Memory B cell (primary cell): ENCODE measurements around the gene RASSF8.

Experiments used
- ATAC-seq: fragments of 150-1000 bp; cut with Tn5 transposase; 2 replicates; pipeline ENCODE4 v1.10.0; 2021; ENCODE audit warnings: low read depth, mild to moderate bottlenecking, moderate library complexity
- DNase-seq, 2 donors: peaks; one replicate each; pipeline ENCODE4 v3.0.0; 2022; ENCODE audit warnings: low spot score in 2 of 2
- H3K27ac Mint-ChIP-seq: one replicate; pipeline ENCODE4 v1.8.0; 2022; ENCODE audit warnings: mild to moderate bottlenecking, moderate library complexity, mixed read lengths
- H3K27me3 Mint-ChIP-seq: one replicate; pipeline ENCODE4 v1.8.0; 2022; ENCODE audit warnings: mixed read lengths
- H3K36me3 Mint-ChIP-seq: one replicate; pipeline ENCODE4 v1.8.0; 2022; ENCODE audit warnings: mild to moderate bottlenecking, mixed read lengths
- H3K4me1 Mint-ChIP-seq: one replicate; pipeline ENCODE4 v1.8.0; 2022; ENCODE audit warnings: mixed read lengths
- H3K4me3 Mint-ChIP-seq: one replicate; pipeline ENCODE4 v1.8.0; 2022; ENCODE audit warnings: mild to moderate bottlenecking, moderate library complexity, mixed read lengths
- H3K9me3 Mint-ChIP-seq: one replicate; pipeline ENCODE4 v1.8.0; 2022; ENCODE audit warnings: mixed read lengths

RASSF8 gene

DNA sequence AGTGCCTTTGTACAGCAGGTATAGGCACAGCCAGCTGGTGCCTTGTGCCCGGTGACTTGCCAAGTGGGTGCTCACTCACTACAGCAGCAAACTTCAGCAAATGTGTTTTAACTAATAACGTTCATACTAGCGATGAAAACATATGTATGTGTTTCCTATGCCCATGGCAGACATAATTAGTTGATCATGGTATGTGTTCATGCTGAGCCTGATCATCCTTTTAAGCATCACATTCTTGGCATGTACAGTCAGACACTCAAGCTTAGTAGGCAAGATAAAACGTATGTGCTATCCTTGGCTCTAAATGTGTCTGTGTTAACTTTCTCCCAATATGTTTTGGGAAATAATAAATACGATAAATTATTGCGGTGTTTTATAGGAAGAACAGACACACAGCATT lies 55.6 kb downstream of the RASSF8 start:
- ATAC-seq (no peak), DNase-seq (no peak)
- Mint-ChIP-seq H3K9me3 (no peaks in the 10 kb centered on the region), H3K27me3 (peaks cover 5% of the 10 kb centered on the region), H3K36me3 (no peaks in the 10 kb centered on the region), H3K4me1 (peaks cover 2% of the 10 kb centered on the region), H3K27ac (no peak overlapping the region), H3K4me3 (no peak overlapping the region)

GRCh38 chr12:26016516-26016915 lies 58.0 kb downstream of the RASSF8 start:
- DNase-seq = no peak
- Mint-ChIP-seq H3K9me3 (no peaks in the 10 kb centered on the region), H3K4me3 (no peak overlapping the region), H3K27ac (no peak overlapping the region), H3K36me3 (no peaks in the 10 kb centered on the region), H3K4me1 (no peaks in the 10 kb centered on the region), H3K27me3 (peaks cover 2% of the 10 kb centered on the region)
- ATAC-seq = no peak

- H3K27ac Mint-ChIP-seq = no peak overlapping the region
- H3K27me3 Mint-ChIP-seq = peaks cover 2% of the 10 kb centered on the region
- H3K4me1 Mint-ChIP-seq = no peaks in the 10 kb centered on the region
- H3K9me3 Mint-ChIP-seq = no peaks in the 10 kb centered on the region
- no peak overlapping the region for H3K4me3 Mint-ChIP-seq
- DNase-seq (no peak), ATAC-seq (no peak)
- no peaks in the 10 kb centered on the region for H3K36me3 Mint-ChIP-seq
Observed at GRCh38 chr12:26017484-26018211, 59.2 kb downstream of the RASSF8 start.

- no peaks in the 10 kb centered on the region for H3K4me1 Mint-ChIP-seq
- H3K9me3 Mint-ChIP-seq = no peaks in the 10 kb centered on the region
- DNase-seq (no peak), ATAC-seq (no peak)
- H3K27ac Mint-ChIP-seq = no peak overlapping the region
- H3K36me3 Mint-ChIP-seq = no peaks in the 10 kb centered on the region
- H3K4me3 Mint-ChIP-seq = no peak overlapping the region
- H3K27me3 Mint-ChIP-seq = peaks cover 4% of the 10 kb centered on the region
Observed at GRCh38 chr12:26018926-26019325, 60.4 kb downstream of the RASSF8 start.

DNA sequence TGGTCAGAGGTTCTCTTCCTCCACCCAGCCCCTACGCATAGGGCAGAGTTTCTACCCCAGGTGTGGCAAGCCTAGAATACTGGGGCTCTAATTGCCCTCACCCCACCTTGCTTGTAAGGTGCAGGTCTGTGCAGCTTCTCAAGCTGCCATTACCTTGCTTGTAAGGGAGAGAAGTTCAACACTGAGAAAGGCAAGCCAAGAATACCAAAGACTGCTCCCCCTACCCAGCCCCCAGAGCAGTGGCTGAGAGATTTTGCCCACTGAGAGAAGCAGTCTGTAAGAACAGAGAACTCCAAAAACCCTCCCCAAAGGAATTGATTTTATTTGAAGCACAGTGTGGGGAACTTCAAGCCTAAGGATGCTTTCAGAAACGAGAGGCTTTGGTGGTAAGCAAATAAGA lies 63.1 kb downstream of the RASSF8 start:
- H3K4me1 Mint-ChIP-seq = no peaks in the 10 kb centered on the region
- H3K27ac Mint-ChIP-seq = no peak overlapping the region
- DNase-seq (no peak), ATAC-seq (no peak)
- no peaks in the 10 kb centered on the region for H3K9me3 Mint-ChIP-seq
- peaks cover 6% of the 10 kb centered on the region for H3K27me3 Mint-ChIP-seq
- H3K36me3 Mint-ChIP-seq = no peaks in the 10 kb centered on the region
- no peak overlapping the region for H3K4me3 Mint-ChIP-seq

- Mint-ChIP-seq H3K27me3 (peaks cover 6% of the 10 kb centered on the region), H3K36me3 (no peaks in the 10 kb centered on the region), H3K9me3 (no peaks in the 10 kb centered on the region), H3K27ac (no peak overlapping the region), H3K4me3 (no peak overlapping the region), H3K4me1 (no peaks in the 10 kb centered on the region)
- DNase-seq (no peak), ATAC-seq (no peak)
Observed at GRCh38 chr12:26022043-26022442, 63.6 kb downstream of the RASSF8 start.

- Mint-ChIP-seq H3K4me3 (no peak overlapping the region), H3K27me3 (peaks cover 3% of the 10 kb centered on the region), H3K4me1 (no peaks in the 10 kb centered on the region), H3K27ac (no peak overlapping the region), H3K36me3 (no peaks in the 10 kb centered on the region), H3K9me3 (no peaks in the 10 kb centered on the region)
- ATAC-seq (no peak), DNase-seq (no peak)
Observed at GRCh38 chr12:26026713-26027112, 68.2 kb downstream of the RASSF8 start.

DNA sequence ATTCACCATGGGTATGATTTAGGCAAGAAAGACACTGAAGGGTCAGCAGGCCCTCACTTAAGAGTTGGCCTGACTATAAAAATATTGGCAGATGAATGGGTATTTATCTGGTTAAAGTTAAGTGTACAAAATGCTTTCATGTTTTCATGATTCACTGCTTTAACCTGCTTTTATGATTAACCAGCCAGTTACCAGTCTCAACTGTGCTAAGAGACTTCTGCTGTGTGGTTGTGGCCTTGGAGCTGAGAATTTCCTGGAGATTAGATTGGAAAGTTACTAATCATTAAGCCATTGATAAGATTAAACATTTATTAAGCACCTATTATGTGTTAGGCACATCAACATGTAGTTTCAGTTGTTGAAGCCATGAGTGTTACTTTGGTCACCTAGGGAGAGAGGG lies 68.9 kb downstream of the RASSF8 start:
- no peak for ATAC-seq
- H3K27me3 Mint-ChIP-seq = peaks cover 3% of the 10 kb centered on the region
- no peak for DNase-seq
- H3K36me3 Mint-ChIP-seq = no peaks in the 10 kb centered on the region
- H3K4me1 Mint-ChIP-seq = no peaks in the 10 kb centered on the region
- H3K9me3 Mint-ChIP-seq = no peaks in the 10 kb centered on the region
- no peak overlapping the region for H3K27ac Mint-ChIP-seq
- H3K4me3 Mint-ChIP-seq = no peak overlapping the region

GRCh38 chr12:26028953-26029735 lies 70.7 kb downstream of the RASSF8 start:
- ATAC-seq (peak; percentile 37), DNase-seq (peak in 1 of 2 donors; percentile 33)
- Mint-ChIP-seq H3K4me1 (no peaks in the 10 kb centered on the region), H3K9me3 (no peaks in the 10 kb centered on the region), H3K27me3 (peaks cover 2% of the 10 kb centered on the region), H3K4me3 (no peak overlapping the region), H3K27ac (no peak overlapping the region), H3K36me3 (no peaks in the 10 kb centered on the region)

GRCh38 chr12:26029736-26030022 lies 71.2 kb downstream of the RASSF8 start:
- Mint-ChIP-seq H3K4me1 (no peaks in the 10 kb centered on the region), H3K27ac (no peak overlapping the region), H3K4me3 (no peak overlapping the region), H3K36me3 (no peaks in the 10 kb centered on the region), H3K9me3 (no peaks in the 10 kb centered on the region), H3K27me3 (peaks cover 2% of the 10 kb centered on the region)
- ATAC-seq (no peak), DNase-seq (no peak)

DNA sequence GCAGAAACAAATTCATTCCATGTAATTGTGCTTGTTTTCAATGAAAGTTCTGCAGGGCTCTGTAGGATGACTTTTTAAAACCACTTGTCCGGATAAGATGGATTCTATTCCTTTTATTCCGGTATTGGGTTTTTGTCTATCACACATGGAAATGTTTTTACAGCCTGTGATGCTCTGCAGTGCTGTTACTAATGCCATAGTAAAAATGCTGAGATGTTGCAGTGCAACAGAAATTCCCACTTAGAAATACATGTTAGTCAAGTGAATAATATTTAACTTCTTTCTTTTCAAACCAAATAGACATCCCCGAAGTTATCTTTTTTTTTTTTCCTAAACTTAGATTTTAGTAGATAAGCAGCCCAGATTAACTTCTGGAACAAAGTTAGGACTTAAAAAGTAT lies 71.9 kb downstream of the RASSF8 start:
- no peaks in the 10 kb centered on the region for H3K36me3 Mint-ChIP-seq
- no peak for ATAC-seq
- H3K27me3 Mint-ChIP-seq = no peaks in the 10 kb centered on the region
- H3K4me1 Mint-ChIP-seq = no peaks in the 10 kb centered on the region
- no peak overlapping the region for H3K27ac Mint-ChIP-seq
- no peak for DNase-seq
- no peaks in the 10 kb centered on the region for H3K9me3 Mint-ChIP-seq
- no peak overlapping the region for H3K4me3 Mint-ChIP-seq

DNA sequence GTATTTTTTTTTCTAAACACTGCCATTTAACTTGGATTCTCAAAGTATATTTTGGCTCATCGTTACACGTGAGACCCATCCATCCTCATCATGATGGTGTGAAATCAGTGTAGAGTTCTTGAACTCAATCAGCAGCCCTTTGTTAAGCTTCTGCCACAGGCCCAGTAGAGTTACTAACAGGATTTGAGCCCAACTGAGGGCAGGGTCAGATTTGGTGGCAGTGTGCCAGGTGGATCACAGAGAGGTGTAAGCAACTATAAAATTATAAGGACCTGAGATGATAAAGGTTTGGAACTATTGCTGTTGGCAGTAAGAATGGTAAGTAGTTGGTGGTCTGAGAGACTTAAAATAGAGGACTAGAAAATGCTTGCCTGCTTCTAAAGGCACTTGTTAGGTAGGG lies 72.8 kb downstream of the RASSF8 start:
- Mint-ChIP-seq H3K36me3 (no peaks in the 10 kb centered on the region), H3K27me3 (no peaks in the 10 kb centered on the region), H3K9me3 (no peaks in the 10 kb centered on the region), H3K4me3 (no peak overlapping the region), H3K27ac (no peak overlapping the region), H3K4me1 (no peaks in the 10 kb centered on the region)
- ATAC-seq = no peak
- no peak for DNase-seq

DNA sequence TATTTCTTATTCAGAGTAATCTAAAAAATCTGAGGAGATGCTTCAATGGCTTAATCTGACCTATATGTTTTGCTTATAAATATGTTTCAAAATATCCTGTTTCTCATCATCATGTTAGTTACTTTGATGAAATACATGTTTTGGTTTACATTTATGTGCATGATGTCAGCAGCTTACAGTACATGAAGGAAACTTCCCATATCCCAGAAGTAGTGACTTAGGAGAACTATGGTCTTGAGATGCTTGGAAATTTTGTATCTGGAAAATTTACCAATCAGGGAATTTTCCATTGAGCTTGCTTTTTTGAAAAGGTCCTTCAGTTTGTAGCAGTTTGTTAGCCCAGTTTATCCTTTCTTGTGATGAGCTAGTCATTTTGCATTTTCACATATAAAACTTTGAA lies 73.3 kb downstream of the RASSF8 start:
- no peaks in the 10 kb centered on the region for H3K27me3 Mint-ChIP-seq
- no peaks in the 10 kb centered on the region for H3K4me1 Mint-ChIP-seq
- no peak overlapping the region for H3K4me3 Mint-ChIP-seq
- H3K27ac Mint-ChIP-seq = no peak overlapping the region
- ATAC-seq (no peak), DNase-seq (no peak)
- no peaks in the 10 kb centered on the region for H3K9me3 Mint-ChIP-seq
- no peaks in the 10 kb centered on the region for H3K36me3 Mint-ChIP-seq

GRCh38 chr12:26032290-26032689 lies 73.8 kb downstream of the RASSF8 start:
- Mint-ChIP-seq H3K4me1 (no peaks in the 10 kb centered on the region), H3K9me3 (no peaks in the 10 kb centered on the region), H3K27me3 (no peaks in the 10 kb centered on the region), H3K36me3 (no peaks in the 10 kb centered on the region), H3K4me3 (no peak overlapping the region), H3K27ac (no peak overlapping the region)
- DNase-seq (no peak), ATAC-seq (no peak)

DNA sequence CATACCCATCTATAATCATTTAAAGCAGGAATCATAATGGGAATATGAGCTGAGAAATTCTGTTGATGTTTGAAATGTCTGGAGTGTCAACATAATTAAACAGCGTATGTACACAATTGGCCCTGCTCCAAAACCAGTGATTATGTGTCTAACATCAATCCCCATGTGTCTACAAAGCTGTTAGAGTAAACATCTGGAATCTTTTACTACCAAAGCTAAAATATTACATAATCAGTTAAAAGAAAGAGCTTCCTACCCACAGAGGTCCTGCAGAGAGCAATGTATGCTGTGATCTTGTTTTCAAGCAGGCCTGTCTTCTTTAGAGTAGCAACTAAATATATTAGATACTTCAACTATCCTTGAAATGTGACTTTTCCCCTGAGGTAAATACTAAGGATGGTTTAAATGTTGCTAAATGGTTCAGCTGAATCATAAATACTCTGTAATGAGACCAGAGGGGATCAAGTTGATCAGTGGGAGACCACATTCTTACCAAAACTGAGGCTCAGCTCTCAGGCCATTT lies 74.3 kb downstream of the RASSF8 start:
- Mint-ChIP-seq H3K27ac (no peak overlapping the region), H3K36me3 (no peaks in the 10 kb centered on the region), H3K4me1 (no peaks in the 10 kb centered on the region), H3K27me3 (no peaks in the 10 kb centered on the region), H3K4me3 (no peak overlapping the region), H3K9me3 (no peaks in the 10 kb centered on the region)
- DNase-seq (no peak), ATAC-seq (no peak)
